ENCODE data around the gene UBASH3B. TPM values are rescaled to one million over a fixed set of nuclear protein-coding genes. Genes with fewer than 3 reads are reported as not detected.

Gene UBASH3B
- total and polyA plus RNA-seq, 7 donors = 1.4 to 17.5 (median 8.5) TPM

DNA sequence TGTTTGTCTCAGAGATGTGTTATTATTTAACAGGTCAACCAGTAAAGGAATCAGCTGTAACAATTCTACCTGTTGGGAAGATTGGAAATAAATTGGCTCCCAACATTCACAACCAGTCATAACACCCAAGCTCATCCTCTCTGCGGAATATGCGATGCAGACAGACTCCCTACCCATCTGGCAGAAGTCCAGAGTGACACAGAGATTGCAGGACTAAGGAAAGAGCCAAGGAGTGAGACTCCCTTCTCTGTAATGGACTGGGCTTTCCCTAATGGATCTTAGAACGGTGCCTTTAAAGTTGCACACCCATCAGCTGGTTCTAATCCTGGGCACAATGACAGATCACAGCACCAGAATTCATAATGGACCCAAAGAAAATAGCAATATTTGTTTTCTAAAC is 27.8 kb upstream of the UBASH3B start:
- no peaks in the 10 kb centered on the region for H3K9me3 ChIP-seq
- H3K4me3 ChIP-seq = no peak overlapping the region
- H3K27me3 ChIP-seq (ENCODE audit: insufficient read depth in 3 of 3, low read length in 2 of 3) = peaks cover 0 to 6% (median 0%) of the 10 kb centered on the region in 3 donors
- no peaks in the 10 kb centered on the region for H3K4me1 ChIP-seq
- WGBS, 3 donors = 76 to 82% (median 81%) methylated on average over 3 of the region's 3 CpGs
- no peak overlapping the region for H3K27ac ChIP-seq
- TF ChIP-seq, protein P1, sequence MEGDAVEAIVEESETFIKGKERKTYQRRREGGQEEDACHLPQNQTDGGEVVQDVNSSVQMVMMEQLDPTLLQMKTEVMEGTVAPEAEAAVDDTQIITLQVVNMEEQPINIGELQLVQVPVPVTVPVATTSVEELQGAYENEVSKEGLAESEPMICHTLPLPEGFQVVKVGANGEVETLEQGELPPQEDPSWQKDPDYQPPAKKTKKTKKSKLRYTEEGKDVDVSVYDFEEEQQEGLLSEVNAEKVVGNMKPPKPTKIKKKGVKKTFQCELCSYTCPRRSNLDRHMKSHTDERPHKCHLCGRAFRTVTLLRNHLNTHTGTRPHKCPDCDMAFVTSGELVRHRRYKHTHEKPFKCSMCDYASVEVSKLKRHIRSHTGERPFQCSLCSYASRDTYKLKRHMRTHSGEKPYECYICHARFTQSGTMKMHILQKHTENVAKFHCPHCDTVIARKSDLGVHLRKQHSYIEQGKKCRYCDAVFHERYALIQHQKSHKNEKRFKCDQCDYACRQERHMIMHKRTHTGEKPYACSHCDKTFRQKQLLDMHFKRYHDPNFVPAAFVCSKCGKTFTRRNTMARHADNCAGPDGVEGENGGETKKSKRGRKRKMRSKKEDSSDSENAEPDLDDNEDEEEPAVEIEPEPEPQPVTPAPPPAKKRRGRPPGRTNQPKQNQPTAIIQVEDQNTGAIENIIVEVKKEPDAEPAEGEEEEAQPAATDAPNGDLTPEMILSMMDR (IDR thresholded peaks at IDR 0.05) = no peak
- intact Hi-C loops (cut with DNase I) = no loop called here
- H3K36me3 ChIP-seq (ENCODE audit: insufficient read depth in 1 of 2, low read depth in 1 of 2) = no peaks in the 10 kb centered on the region
- DNase-seq = no peak
- ATAC-seq = no peak

DNA sequence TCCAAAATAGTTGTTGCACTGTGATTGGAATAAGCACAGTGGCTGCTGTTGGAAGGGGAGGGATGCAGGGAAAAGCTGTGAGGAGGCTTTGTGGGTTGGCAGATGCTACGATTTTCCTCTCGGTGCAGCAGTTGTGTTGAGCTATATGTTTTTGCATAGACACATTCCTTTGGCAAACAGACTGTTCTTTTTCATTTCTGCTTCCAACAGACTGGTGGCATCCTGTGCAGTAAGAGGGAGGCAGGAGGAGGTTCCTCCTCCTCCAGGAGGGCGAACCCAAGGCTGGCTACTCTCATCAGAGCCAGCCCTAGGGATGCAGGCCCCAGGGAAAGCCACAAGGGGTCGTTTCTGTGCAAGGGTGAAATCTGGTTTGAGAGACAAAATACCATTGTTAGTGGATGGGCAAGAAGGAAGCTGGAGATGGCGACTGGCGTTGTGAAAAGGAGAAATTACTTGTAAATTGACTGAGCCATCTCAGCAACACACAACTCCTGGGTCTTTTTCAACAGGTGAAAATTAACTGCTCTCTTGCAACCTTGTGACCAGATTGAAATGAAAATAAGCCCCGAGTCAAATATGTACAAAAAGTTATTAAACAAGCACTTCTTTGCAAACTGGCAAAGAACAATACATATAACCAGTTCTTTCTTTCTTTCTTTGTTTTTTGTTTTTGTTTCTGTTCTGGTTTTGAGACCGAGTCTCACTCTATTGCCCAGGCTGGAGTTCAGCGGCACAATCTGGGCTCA is 26.5 kb upstream of the UBASH3B start:
- WGBS, 3 donors = 35 to 45% (median 44%) methylated on average over 9 of the region's 9 CpGs
- intact Hi-C loops (cut with DNase I) = no loop called here
- H3K27me3 ChIP-seq (ENCODE audit: insufficient read depth in 3 of 3, low read length in 2 of 3) = peaks cover 0 to 6% (median 0%) of the 10 kb centered on the region in 3 donors
- no peak overlapping the region for H3K27ac ChIP-seq
- TF ChIP-seq, protein P1 (IDR thresholded peaks at IDR 0.05) = peak; percentile 63
- H3K4me3 ChIP-seq = no peak overlapping the region
- no peaks in the 10 kb centered on the region for H3K36me3 ChIP-seq (ENCODE audit: insufficient read depth in 1 of 2, low read depth in 1 of 2)
- H3K9me3 ChIP-seq = no peaks in the 10 kb centered on the region
- H3K4me1 ChIP-seq = no peaks in the 10 kb centered on the region
- ATAC-seq (peak in 2 of 4 donors; percentile 52 to 54), DNase-seq (peak; percentile 48 to 64)

DNA sequence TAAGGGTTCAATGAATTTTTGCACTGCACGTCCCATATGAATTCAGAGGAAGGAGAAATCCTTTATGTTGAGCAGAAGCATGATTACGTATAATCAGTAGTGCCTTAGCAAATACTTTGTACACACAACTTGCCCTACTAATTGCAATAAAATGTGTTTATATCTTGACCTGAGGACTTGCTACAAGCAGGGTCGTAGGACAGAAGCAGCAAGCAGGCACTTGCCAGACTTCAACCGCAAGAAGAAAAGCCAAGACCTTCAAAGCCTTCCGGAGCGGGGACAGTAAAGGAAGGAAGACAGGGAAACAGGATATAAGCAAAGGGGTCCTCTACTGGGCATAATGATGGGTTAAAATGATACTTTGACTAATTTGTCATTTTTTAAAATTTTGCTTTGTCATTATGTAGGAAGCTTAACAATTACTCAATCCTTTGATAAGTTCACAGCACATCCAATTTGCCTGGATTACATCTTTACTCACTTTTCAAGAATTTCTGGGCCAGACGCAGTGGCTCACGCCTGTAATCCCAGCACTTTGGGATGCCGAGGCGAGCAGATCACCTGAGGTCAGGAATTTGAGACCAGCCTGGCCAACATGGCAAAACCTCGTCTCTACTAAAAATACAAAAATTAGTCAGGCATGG is 23.2 kb upstream of the UBASH3B start:
- Histone ChIP-seq H3K36me3 (ENCODE audit: insufficient read depth in 1 of 2, low read depth in 1 of 2) (no peaks in the 10 kb centered on the region), H3K27ac (no peak overlapping the region), H3K4me3 (no peak overlapping the region), H3K4me1 (no peaks in the 10 kb centered on the region), H3K9me3 (no peaks in the 10 kb centered on the region), H3K27me3 (ENCODE audit: insufficient read depth in 3 of 3, low read length in 2 of 3) (peaks cover 0 to 6% (median 0%) of the 10 kb centered on the region in 3 donors)
- intact Hi-C loops (cut with DNase I) = loop anchor here (2.0 to 5.0 kb wide), 3 partner anchors 148 to 220 kb away; no protein-coding TSS in a partner anchor
- DNase-seq = no peak
- TF ChIP-seq, protein P1 (IDR thresholded peaks at IDR 0.05) = no peak
- ATAC-seq = no peak
- WGBS, 3 donors = 54 to 69% (median 65%) methylated on average over 11 of the region's 11 CpGs

DNA sequence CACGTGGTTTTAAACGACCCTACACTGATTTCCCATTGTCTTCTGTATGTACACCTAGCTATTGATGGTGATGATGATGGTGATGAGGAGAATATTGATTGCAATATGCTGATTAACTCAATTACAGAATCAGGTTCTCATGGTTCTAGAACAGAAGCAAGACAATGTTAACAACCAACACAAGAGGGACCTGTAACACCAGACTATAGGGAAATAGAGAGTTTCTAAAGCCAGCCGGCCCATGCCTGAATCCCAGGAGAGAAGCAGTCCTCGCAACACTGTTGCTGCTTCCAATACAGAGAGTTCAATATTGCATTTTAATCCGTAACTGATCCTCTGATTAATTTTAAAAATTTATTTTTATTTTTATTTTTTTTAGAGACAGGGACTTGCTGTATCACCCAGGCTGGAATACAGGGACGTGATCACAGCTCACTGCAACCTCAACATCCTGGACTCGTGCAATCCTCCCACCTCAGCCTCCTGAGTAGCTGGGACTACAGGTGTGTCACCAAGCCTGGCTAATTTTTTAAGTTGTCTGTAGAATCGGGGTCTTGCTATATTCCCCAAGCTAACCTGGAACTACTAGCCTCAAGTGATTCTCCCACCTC is 22.2 kb upstream of the UBASH3B start:
- 43 to 66% (median 60%) methylated on average over 8 of the region's 8 CpGs for WGBS, 3 donors
- Histone ChIP-seq H3K27ac (no peak overlapping the region), H3K4me3 (no peak overlapping the region), H3K4me1 (no peaks in the 10 kb centered on the region), H3K27me3 (ENCODE audit: insufficient read depth in 3 of 3, low read length in 2 of 3) (peaks cover 0 to 6% (median 0%) of the 10 kb centered on the region in 3 donors), H3K9me3 (no peaks in the 10 kb centered on the region), H3K36me3 (ENCODE audit: insufficient read depth in 1 of 2, low read depth in 1 of 2) (no peaks in the 10 kb centered on the region)
- intact Hi-C loops (cut with DNase I) = loop anchor here (2.0 to 5.0 kb wide), 3 partner anchors 147 to 219 kb away; no protein-coding TSS in a partner anchor
- peak in 1 of 2 donors; percentile 54 for DNase-seq
- peak; percentile 57 to 76 (median 62) for ATAC-seq
- TF ChIP-seq, protein P1 (IDR thresholded peaks at IDR 0.05) = peak; percentile 57
